ENCODE data around the gene SLC16A3.
"Not testable (repeated sequence)": the region's sequence is repeated elsewhere in the genome, so short reads cannot be mapped to it uniquely, and the experiment has no call there.

The SLC16A3 gene

GRCh38 chr17:82187500-82187899 lies 41.3 kb upstream of the SLC16A3 start:
- no peak for DNase-seq (ENCODE audit: low read depth)
- H3K4me3 ChIP-seq (ENCODE audit: control insufficient read depth, low read depth, low read length) = no peak overlapping the region
- TF ChIP-seq CTCF (conservative IDR thresholded peaks at IDR 0.05; ENCODE audit: control insufficient read depth, insufficient read depth, low read depth, low read length) = no peak

- no peak for TF ChIP-seq CTCF (conservative IDR thresholded peaks at IDR 0.05; ENCODE audit: control insufficient read depth, insufficient read depth, low read depth, low read length)
- no peak for DNase-seq (ENCODE audit: low read depth)
- no peak overlapping the region for H3K4me3 ChIP-seq (ENCODE audit: control insufficient read depth, low read depth, low read length)
Observed at GRCh38 chr17:82188001-82188961, 40.6 kb upstream of the SLC16A3 start.

DNA sequence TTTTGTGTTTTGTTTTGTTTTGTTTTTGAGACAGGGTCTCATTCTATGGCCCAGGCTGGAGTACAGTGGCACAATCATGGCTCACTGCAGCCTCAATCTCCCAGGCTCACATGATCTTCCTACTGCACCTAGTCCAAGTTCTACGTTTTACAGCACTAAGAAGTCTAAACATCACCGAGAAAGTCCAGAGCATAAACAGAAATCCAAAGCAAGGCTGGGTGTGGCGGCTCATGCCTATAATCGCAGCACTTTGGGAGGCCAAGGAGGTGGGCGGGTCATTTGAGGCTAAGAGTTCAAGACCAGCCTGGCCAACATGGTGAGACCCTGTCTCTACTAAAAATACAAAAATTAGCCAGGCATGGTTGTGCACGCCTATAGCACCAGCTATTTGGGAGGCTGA lies 35.8 kb upstream of the SLC16A3 start:
- not testable (repeated sequence) for DNase-seq (ENCODE audit: low read depth); H3K4me3 ChIP-seq (ENCODE audit: control insufficient read depth, low read depth, low read length)

GRCh38 chr17:82193520-82194220 lies 35.2 kb upstream of the SLC16A3 start:
- H3K4me3 ChIP-seq (ENCODE audit: control insufficient read depth, low read depth, low read length) = no peak overlapping the region
- no peak for TF ChIP-seq CTCF (conservative IDR thresholded peaks at IDR 0.05; ENCODE audit: control insufficient read depth, insufficient read depth, low read depth, low read length)
- DNase-seq (ENCODE audit: low read depth) = no peak

GRCh38 chr17:82194765-82195164 lies 34.1 kb upstream of the SLC16A3 start:
- no peak for DNase-seq (ENCODE audit: low read depth)
- TF ChIP-seq CTCF (conservative IDR thresholded peaks at IDR 0.05; ENCODE audit: control insufficient read depth, insufficient read depth, low read depth, low read length) = no peak
- no peak overlapping the region for H3K4me3 ChIP-seq (ENCODE audit: control insufficient read depth, low read depth, low read length)

DNA sequence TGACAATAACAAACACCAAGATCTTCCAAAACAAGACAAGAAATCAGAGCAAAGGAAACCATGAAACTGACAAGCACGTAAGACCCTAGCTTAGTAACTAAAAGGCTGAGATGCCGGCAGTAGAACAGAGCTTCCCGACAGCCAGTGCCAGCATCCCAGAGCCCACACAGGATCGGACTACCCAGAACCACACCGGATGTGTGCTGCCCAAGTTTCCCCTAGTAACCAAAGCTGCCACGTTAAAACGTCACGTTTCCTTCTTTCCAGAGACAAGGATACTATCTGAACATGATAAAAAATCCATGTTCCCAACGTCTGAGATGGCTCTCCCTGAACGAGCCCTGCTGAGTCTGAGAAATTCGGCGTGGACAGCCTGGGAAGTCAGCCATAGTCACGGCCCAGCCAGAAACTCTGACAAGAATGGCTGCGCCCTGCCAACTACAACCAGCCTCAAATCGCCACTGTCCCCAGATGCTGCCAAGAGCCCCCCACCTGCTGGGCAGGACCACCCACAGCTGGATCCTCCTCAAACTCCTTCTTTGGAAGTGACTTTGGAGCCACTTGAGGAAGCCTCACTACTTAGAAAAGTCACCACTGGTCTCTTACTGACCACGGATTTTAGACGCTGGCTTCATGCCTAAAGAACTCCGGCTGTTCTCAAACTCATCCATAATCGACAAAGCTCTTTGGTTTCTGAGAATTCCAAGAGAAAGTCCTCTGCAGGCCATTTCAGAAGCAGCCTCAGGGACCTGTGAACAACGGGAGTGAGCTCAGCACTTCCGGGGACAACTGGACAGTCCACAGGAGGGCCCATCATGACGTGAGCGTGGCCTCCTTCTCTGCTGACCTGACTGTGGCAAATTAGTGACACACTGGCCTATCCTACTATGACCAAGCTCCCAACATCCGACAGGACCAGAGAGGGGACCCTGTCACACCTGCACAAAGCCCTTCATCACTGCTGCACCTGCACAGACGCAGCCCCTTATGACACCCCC lies 32.9 kb upstream of the SLC16A3 start:
- TF ChIP-seq CTCF (conservative IDR thresholded peaks at IDR 0.05; ENCODE audit: control insufficient read depth, insufficient read depth, low read depth, low read length) = no peak
- no peak overlapping the region for H3K4me3 ChIP-seq (ENCODE audit: control insufficient read depth, low read depth, low read length)
- DNase-seq (ENCODE audit: low read depth) = no peak

All from fibroblast of mammary gland (primary cell).